OCI-LY7 (cell line): ENCODE measurements around the gene SLC9A9.

Experiments used
- EZH2phosphoT487 ChIP-seq: fragments of 200-600 bp; sonication (generic); IDR thresholded peaks from 2 replicates; pipeline ENCODE4 v1.6.1; 2018; ENCODE audit warnings: low read depth, borderline replicate concordance, mild to moderate bottlenecking, mixed run types, antibody characterized with exemption, low read length, moderate library complexity, mixed read lengths
- TF ChIP-seq, protein P1 (sequence below): fragments of 200-600 bp; sonication (generic); conservative IDR thresholded peaks from 2 replicates; pipeline ENCODE4 v1.5.1; 2014; ENCODE audit warnings: mild to moderate bottlenecking, antibody characterized with exemption, low read length, moderate library complexity, mixed read lengths

DNA sequence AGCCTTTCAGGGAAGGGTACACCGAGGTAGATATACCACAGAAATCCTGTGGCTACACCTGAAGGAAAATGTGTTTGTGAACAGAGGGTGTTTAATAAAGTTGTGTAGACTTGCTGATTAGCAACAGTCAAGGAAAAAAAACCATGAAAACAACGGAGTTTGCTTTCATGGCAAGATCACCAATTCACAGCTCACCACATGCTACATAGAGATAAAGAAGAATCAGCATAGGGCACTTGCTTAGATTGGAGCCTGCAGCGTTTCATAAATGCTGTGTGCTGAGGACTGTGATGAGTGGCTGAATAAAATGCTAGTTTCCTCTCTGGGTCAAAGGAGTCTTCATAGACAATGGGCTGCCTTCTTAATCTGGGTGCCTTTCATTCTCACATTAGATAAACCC is 257.6 kb downstream of the SLC9A9 start:
- TF ChIP-seq, protein P1, sequence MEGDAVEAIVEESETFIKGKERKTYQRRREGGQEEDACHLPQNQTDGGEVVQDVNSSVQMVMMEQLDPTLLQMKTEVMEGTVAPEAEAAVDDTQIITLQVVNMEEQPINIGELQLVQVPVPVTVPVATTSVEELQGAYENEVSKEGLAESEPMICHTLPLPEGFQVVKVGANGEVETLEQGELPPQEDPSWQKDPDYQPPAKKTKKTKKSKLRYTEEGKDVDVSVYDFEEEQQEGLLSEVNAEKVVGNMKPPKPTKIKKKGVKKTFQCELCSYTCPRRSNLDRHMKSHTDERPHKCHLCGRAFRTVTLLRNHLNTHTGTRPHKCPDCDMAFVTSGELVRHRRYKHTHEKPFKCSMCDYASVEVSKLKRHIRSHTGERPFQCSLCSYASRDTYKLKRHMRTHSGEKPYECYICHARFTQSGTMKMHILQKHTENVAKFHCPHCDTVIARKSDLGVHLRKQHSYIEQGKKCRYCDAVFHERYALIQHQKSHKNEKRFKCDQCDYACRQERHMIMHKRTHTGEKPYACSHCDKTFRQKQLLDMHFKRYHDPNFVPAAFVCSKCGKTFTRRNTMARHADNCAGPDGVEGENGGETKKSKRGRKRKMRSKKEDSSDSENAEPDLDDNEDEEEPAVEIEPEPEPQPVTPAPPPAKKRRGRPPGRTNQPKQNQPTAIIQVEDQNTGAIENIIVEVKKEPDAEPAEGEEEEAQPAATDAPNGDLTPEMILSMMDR, result no peak
- TF ChIP-seq EZH2phosphoT487, result no peak
